Astrocyte (in vitro differentiated cells and primary cell): ENCODE data around the gene ANO6.

Source experiments
- CTCF ChIP-seq: IDR thresholded peaks from 2 replicates; pipeline ENCODE4 v1.5.1; 2011; ENCODE audit warnings: low read depth, mild to moderate bottlenecking, inconsistent platforms, low read length, moderate library complexity; ENCODE audit not compliant: insufficient read depth
- EZH2 ChIP-seq: IDR thresholded peaks from 2 replicates; pipeline ENCODE4 v1.6.1; 2012; ENCODE audit warnings: mild to moderate bottlenecking, low read length, inconsistent platforms; ENCODE audit not compliant: insufficient read depth

GRCh38 chr12:45434094-45434493 is 218.2 kb downstream of the ANO6 start:
- TF ChIP-seq CTCF (no peak), EZH2 (no peak)
